HEK293 (cell line): ENCODE data around the gene HHLA2.

ENCODE experiments used
- CTCF ChIA-PET: fragments of 350-600 bp; formaldehyde crosslinking; extraction: SDS; loops from one replicate; lab custom pipeline; 2021; ENCODE audit warnings: antibody characterized with exemption; lab: Yijun Ruan, JAX
- POLR2A ChIA-PET: fragments of 300-600 bp; formaldehyde crosslinking; extraction: SDS; loops from one replicate; lab custom pipeline; 2020; ENCODE audit warnings: antibody characterized with exemption, inconsistent platforms; lab: Yijun Ruan, JAX
- H3K27ac ChIP-seq: fragments of 200-500 bp; sonication (Bioruptor generic); 2 replicates; pipeline ENCODE4 v1.5.1; 2014; ENCODE audit warnings: low read depth, low read length, control low read depth, inconsistent platforms; ENCODE audit errors: extremely low read depth
- H3K36me3 ChIP-seq, 2 experiments: fragments of 200-500 bp in 1 of 2; sonication (Bioruptor generic) in 1 of 2; 1 replicate in 1 of 2; 2 replicates in 1 of 2; pipeline ENCODE4 v1.5.1; 2014 to 2017; ENCODE audit warnings: inconsistent platforms in 2 of 2, low read length in 2 of 2; ENCODE audit not compliant: control insufficient read depth in 2 of 2, insufficient read depth in 1 of 2
- H3K4me1 ChIP-seq: fragments of 200-500 bp; sonication (Bioruptor generic); 2 replicates; pipeline ENCODE4 v1.5.1; 2014; ENCODE audit warnings: mild to moderate bottlenecking, low read length, inconsistent platforms; ENCODE audit not compliant: control insufficient read depth, insufficient read depth
- H3K4me3 ChIP-seq: 2 replicates; pipeline ENCODE4 v1.5.1; 2011; ENCODE audit warnings: low read depth, mild to moderate bottlenecking, control low read depth, low read length, moderate library complexity
- H3K9me3 ChIP-seq: fragments of 200-500 bp; sonication (Bioruptor generic); 2 replicates; pipeline ENCODE4 v1.5.1; 2014; ENCODE audit warnings: low read depth, low read length, inconsistent platforms; ENCODE audit not compliant: control insufficient read depth, insufficient read depth
- CTCF ChIP-seq: fragments of 450-650 bp; formaldehyde crosslinking; IDR thresholded peaks from 2 replicates; pipeline ENCODE4 v1.5.1; 2016; ENCODE audit warnings: missing biosample characterization, missing genetic modification characterization
- KLF1 ChIP-seq: fragments of 450-650 bp; formaldehyde crosslinking; IDR thresholded peaks from 2 replicates; pipeline ENCODE4 v1.5.1; 2016; ENCODE audit warnings: missing biosample characterization, missing genetic modification characterization
- KLF17 ChIP-seq: fragments of 450-650 bp; formaldehyde crosslinking; IDR thresholded peaks from 2 replicates; pipeline ENCODE4 v1.5.1; 2016; ENCODE audit warnings: missing biosample characterization, missing genetic modification characterization
- KLF9 ChIP-seq: fragments of 450-650 bp; formaldehyde crosslinking; IDR thresholded peaks from 2 replicates; pipeline ENCODE4 v1.5.1; 2016; ENCODE audit warnings: missing biosample characterization, missing genetic modification characterization, low read depth
- YY2 ChIP-seq: fragments of 450-650 bp; formaldehyde crosslinking; IDR thresholded peaks from 2 replicates; pipeline ENCODE4 v1.5.1; 2016; ENCODE audit warnings: missing biosample characterization, missing genetic modification characterization
- ZBTB17 ChIP-seq: fragments of 450-650 bp; formaldehyde crosslinking; IDR thresholded peaks from 2 replicates; pipeline ENCODE4 v1.5.1; 2016; ENCODE audit warnings: missing biosample characterization, missing genetic modification characterization
- ZFHX2 ChIP-seq: fragments of 450-650 bp; formaldehyde crosslinking; conservative IDR thresholded peaks from 2 replicates; pipeline ENCODE4 v1.5.1; 2016; ENCODE audit warnings: missing biosample characterization, missing genetic modification characterization
- ZFP37 ChIP-seq: fragments of 450-650 bp; formaldehyde crosslinking; IDR thresholded peaks from 2 replicates; pipeline ENCODE4 v1.5.1; 2016; ENCODE audit warnings: missing biosample characterization, missing genetic modification characterization
- ZNF155 ChIP-seq: fragments of 450-650 bp; formaldehyde crosslinking; IDR thresholded peaks from 2 replicates; pipeline ENCODE4 v1.5.1; 2016; ENCODE audit warnings: missing biosample characterization, missing genetic modification characterization
- ZNF426 ChIP-seq: fragments of 450-650 bp; formaldehyde crosslinking; IDR thresholded peaks from 2 replicates; pipeline ENCODE4 v1.5.1; 2017; ENCODE audit warnings: missing biosample characterization, missing genetic modification characterization, mild to moderate bottlenecking, inconsistent platforms, moderate library complexity
- ZNF433 ChIP-seq: fragments of 450-650 bp; formaldehyde crosslinking; IDR thresholded peaks from 2 replicates; pipeline ENCODE4 v1.5.1; 2016; ENCODE audit warnings: missing biosample characterization, missing genetic modification characterization, low read depth
- ZNF521 ChIP-seq: fragments of 450-650 bp; formaldehyde crosslinking; IDR thresholded peaks from 2 replicates; pipeline ENCODE4 v1.5.1; 2017; ENCODE audit warnings: missing biosample characterization, mild to moderate bottlenecking, missing genetic modification characterization
- ZNF639 ChIP-seq: fragments of 450-650 bp; formaldehyde crosslinking; IDR thresholded peaks from 2 replicates; pipeline ENCODE4 v1.5.1; 2016; ENCODE audit warnings: missing biosample characterization, missing genetic modification characterization
- ZNF777 ChIP-seq: fragments of 450-650 bp; formaldehyde crosslinking; IDR thresholded peaks from 2 replicates; pipeline ENCODE4 v1.5.1; 2017; ENCODE audit warnings: missing biosample characterization, missing genetic modification characterization, borderline replicate concordance
- ZSCAN16 ChIP-seq: fragments of 450-650 bp; formaldehyde crosslinking; IDR thresholded peaks from 2 replicates; pipeline ENCODE4 v1.5.1; 2016; ENCODE audit warnings: missing biosample characterization, missing genetic modification characterization
- TF ChIP-seq, protein P1 (sequence below): fragments of 450-650 bp; formaldehyde crosslinking; IDR thresholded peaks from 2 replicates; pipeline ENCODE4 v1.5.0; 2017; ENCODE audit warnings: missing biosample characterization, missing genetic modification characterization, borderline replicate concordance
- TF ChIP-seq, protein P2 (sequence below): fragments of 450-650 bp; formaldehyde crosslinking; IDR thresholded peaks from 2 replicates; pipeline ENCODE4 v1.5.1; 2016; ENCODE audit warnings: missing biosample characterization, missing genetic modification characterization

The HHLA2 gene, protein sequence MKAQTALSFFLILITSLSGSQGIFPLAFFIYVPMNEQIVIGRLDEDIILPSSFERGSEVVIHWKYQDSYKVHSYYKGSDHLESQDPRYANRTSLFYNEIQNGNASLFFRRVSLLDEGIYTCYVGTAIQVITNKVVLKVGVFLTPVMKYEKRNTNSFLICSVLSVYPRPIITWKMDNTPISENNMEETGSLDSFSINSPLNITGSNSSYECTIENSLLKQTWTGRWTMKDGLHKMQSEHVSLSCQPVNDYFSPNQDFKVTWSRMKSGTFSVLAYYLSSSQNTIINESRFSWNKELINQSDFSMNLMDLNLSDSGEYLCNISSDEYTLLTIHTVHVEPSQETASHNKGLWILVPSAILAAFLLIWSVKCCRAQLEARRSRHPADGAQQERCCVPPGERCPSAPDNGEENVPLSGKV

GRCh38 chr3:108296239-108296638, at the start of gene HHLA2:
Gene HHLA2 (plus strand): TSS chr3:108296548. CDS start chr3:108351814, 55,266 bp downstream.
- H3K4me3 ChIP-seq: no peak within 1 kb of the TSS
- H3K9me3 ChIP-seq: no peaks in the 10 kb centered on the region
- H3K4me1 ChIP-seq: no peaks in the 10 kb centered on the region
- CTCF ChIA-PET: no interaction called here
- no peaks in the 10 kb centered on the region for H3K36me3 ChIP-seq
- TF ChIP-seq ZNF777 (no peak), KLF9 (tag by site-specific recombination) (no peak), ZNF639 (tag by site-specific recombination) (no peak), ZFHX2 (tag by site-specific recombination) (no peak), YY2 (no peak), ZSCAN16 (tag by site-specific recombination) (no peak), KLF17 (no peak), ZNF433 (tag by site-specific recombination) (no peak), KLF1 (tag by site-specific recombination) (no peak), CTCF (tag by site-specific recombination) (no peak), ZNF521 (tag by site-specific recombination) (no peak), ZFP37 (tag by site-specific recombination) (no peak), ZNF426 (no peak), ZBTB17 (no peak), ZNF155 (tag by site-specific recombination) (no peak)
- TF ChIP-seq, protein P1, sequence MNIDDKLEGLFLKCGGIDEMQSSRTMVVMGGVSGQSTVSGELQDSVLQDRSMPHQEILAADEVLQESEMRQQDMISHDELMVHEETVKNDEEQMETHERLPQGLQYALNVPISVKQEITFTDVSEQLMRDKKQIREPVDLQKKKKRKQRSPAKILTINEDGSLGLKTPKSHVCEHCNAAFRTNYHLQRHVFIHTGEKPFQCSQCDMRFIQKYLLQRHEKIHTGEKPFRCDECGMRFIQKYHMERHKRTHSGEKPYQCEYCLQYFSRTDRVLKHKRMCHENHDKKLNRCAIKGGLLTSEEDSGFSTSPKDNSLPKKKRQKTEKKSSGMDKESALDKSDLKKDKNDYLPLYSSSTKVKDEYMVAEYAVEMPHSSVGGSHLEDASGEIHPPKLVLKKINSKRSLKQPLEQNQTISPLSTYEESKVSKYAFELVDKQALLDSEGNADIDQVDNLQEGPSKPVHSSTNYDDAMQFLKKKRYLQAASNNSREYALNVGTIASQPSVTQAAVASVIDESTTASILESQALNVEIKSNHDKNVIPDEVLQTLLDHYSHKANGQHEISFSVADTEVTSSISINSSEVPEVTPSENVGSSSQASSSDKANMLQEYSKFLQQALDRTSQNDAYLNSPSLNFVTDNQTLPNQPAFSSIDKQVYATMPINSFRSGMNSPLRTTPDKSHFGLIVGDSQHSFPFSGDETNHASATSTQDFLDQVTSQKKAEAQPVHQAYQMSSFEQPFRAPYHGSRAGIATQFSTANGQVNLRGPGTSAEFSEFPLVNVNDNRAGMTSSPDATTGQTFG (tag by site-specific recombination): no peak
- TF ChIP-seq, protein P2, sequence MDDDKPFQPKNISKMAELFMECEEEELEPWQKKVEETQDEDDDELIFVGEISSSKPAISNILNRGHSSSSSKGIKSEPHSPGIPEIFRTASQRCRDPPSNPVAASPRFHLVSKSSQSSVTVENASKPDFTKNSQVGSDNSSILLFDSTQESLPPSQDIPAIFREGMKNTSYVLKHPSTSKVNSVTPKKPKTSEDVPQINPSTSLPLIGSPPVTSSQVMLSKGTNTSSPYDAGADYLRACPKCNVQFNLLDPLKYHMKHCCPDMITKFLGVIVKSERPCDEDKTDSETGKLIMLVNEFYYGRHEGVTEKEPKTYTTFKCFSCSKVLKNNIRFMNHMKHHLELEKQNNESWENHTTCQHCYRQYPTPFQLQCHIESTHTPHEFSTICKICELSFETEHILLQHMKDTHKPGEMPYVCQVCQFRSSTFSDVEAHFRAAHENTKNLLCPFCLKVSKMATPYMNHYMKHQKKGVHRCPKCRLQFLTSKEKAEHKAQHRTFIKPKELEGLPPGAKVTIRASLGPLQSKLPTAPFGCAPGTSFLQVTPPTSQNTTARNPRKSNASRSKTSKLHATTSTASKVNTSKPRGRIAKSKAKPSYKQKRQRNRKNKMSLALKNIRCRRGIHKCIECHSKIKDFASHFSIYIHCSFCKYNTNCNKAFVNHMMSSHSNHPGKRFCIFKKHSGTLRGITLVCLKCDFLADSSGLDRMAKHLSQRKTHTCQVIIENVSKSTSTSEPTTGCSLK: no peak
- no peak within 1 kb of the TSS for H3K27ac ChIP-seq
- POLR2A ChIA-PET: no interaction called here
